SK-N-SH treated with all-trans-retinoic acid at 6 μM for 48 hours (cell line): Measurements from ENCODE around the gene FGF14.

Experiments
- ATAC-seq: fragments of 200-7000 bp; cut with Tn5 transposase; 3 replicates; pipeline ENCODE4 v1.9.1; 2020; ENCODE audit warnings: mild to moderate bottlenecking, moderate library complexity
- CSDC2 ChIP-seq: fragments of 250-450 bp; sonication (Bioruptor Pico); IDR thresholded peaks from 2 replicates; pipeline ENCODE4 v1.5.0; 2020; ENCODE audit warnings: mild to moderate bottlenecking, moderate library complexity
- ESRRG ChIP-seq: fragments of 250-450 bp; sonication (Bioruptor Pico); IDR thresholded peaks from 2 replicates; pipeline ENCODE4 v1.6.1; 2021; ENCODE audit warnings: mild to moderate bottlenecking
- GLIS3 ChIP-seq: fragments of 250-450 bp; sonication (Bioruptor Pico); IDR thresholded peaks from 2 replicates; pipeline ENCODE4 v1.5.0; 2020; ENCODE audit warnings: mild to moderate bottlenecking, moderate library complexity
- ISL1 ChIP-seq: fragments of 250-450 bp; sonication (Bioruptor Pico); IDR thresholded peaks from 2 replicates; pipeline ENCODE4 v2.1.2; 2022; ENCODE audit warnings: mild to moderate bottlenecking, moderate library complexity
- OSR1 ChIP-seq: fragments of 250-450 bp; sonication (Bioruptor Pico); IDR thresholded peaks from 2 replicates; pipeline ENCODE4 v1.8.0; 2022; ENCODE audit warnings: moderate library complexity, mild to moderate bottlenecking, inconsistent platforms
- RARB ChIP-seq: fragments of 250-450 bp; sonication (Bioruptor Pico); IDR thresholded peaks from 2 replicates; pipeline ENCODE4 v1.8.0; 2021; ENCODE audit warnings: mild to moderate bottlenecking, moderate library complexity
- SNAI2 ChIP-seq: fragments of 250-450 bp; sonication (Bioruptor Pico); IDR thresholded peaks from 2 replicates; pipeline ENCODE4 v1.5.0; 2020; ENCODE audit warnings: mild to moderate bottlenecking, moderate library complexity
- TCF4 ChIP-seq: fragments of 250-450 bp; sonication (Bioruptor Pico); IDR thresholded peaks from 2 replicates; pipeline ENCODE4 v1.8.0; 2021; ENCODE audit warnings: mild to moderate bottlenecking, moderate library complexity, borderline replicate concordance
- TOX ChIP-seq: fragments of 250-450 bp; sonication (Bioruptor Pico); IDR thresholded peaks from 2 replicates; pipeline ENCODE4 v1.8.0; 2021; ENCODE audit warnings: mild to moderate bottlenecking, moderate library complexity, borderline replicate concordance
- ZC3H10 ChIP-seq: fragments of 250-450 bp; sonication (Bioruptor Pico); IDR thresholded peaks from 2 replicates; pipeline ENCODE4 v1.5.1; 2021; ENCODE audit warnings: mild to moderate bottlenecking, moderate library complexity
- ZFP3 ChIP-seq: fragments of 250-450 bp; sonication (Bioruptor Pico); IDR thresholded peaks from 2 replicates; pipeline ENCODE4 v1.5.0; 2020; ENCODE audit warnings: mild to moderate bottlenecking, moderate library complexity
- ZFP30 ChIP-seq: fragments of 450-650 bp; formaldehyde crosslinking; IDR thresholded peaks from 2 replicates; pipeline ENCODE4 v1.5.0; 2022; ENCODE audit warnings: mild to moderate bottlenecking, moderate library complexity
- ZNF565 ChIP-seq: fragments of 450-650 bp; formaldehyde crosslinking; conservative IDR thresholded peaks from 2 replicates; pipeline ENCODE4 v1.5.0; 2020; ENCODE audit warnings: low read depth, mild to moderate bottlenecking, moderate library complexity
- ZNF8 ChIP-seq: fragments of 450-650 bp; formaldehyde crosslinking; IDR thresholded peaks from 2 replicates; pipeline ENCODE4 v1.5.0; 2020; ENCODE audit warnings: mild to moderate bottlenecking, moderate library complexity
- TF ChIP-seq, protein P1 (sequence below): fragments of 250-450 bp; sonication (Bioruptor Pico); IDR thresholded peaks from 2 replicates; pipeline ENCODE4 v1.5.0; 2020; ENCODE audit warnings: mild to moderate bottlenecking, moderate library complexity
- TF ChIP-seq, protein P2 (sequence below): fragments of 250-450 bp; sonication (Bioruptor Pico); IDR thresholded peaks from 2 replicates; pipeline ENCODE4 v1.8.0; 2020; ENCODE audit warnings: mild to moderate bottlenecking, moderate library complexity, borderline replicate concordance
- TF ChIP-seq, protein P3 (sequence below): fragments of 250-450 bp; sonication (Bioruptor Pico); IDR thresholded peaks from 2 replicates; pipeline ENCODE4 v1.5.1; 2020; ENCODE audit warnings: low read depth, mild to moderate bottlenecking, moderate library complexity

FGF14 gene

DNA sequence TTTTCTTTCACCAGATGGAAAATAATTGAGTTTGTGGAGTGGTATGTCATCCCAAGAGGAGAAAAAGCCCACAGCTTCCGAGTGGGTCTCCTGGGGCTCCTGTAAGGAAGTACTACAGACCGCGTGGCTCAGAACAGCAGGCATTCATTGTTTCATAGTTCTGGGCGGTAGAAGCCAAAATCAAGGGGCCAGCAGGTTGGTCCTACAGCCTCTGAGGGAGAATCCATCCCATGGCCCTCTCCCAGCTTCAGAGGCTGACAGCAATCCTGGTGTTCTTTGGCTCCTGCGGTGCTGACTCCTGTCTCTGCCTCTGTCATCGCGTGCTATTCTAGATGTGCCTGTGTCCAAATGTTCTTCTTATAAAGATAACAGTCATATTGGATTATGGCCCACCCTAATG, 362.6 kb downstream of the FGF14 start:
- ATAC-seq, result no peak; the same call in 2 of the 3 replicates

DNA sequence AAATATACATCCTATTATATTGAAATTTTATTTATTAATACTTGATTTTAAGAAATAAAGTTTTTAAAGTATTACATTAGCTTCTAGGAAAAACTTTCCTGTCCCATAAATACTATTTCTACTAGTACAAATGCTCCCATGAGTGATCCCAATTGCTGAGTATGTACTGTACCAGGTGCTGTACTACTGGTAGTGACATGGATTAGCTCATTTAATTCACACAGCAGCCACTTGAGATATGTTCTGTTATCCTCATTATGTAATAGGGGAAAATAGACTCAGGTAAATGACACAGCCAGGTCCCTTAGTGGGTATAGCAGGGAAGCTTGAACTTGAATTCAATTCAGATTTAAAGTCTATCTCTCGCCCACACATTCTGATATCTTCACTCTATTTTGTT, 363.1 kb downstream of the FGF14 start:
- ATAC-seq, result no peak
- TF ChIP-seq ESRRG (CRISPR knock-in tag), result no peak
- TF ChIP-seq RARB, result no peak
- TF ChIP-seq, all 23 proteins: peak for 0

More for the DNA sequence above, 362.6 kb downstream of the FGF14 start:
- TF ChIP-seq ISL1 (CRISPR knock-in tag) (peak; percentile 26; the same call in 1 of the 2 replicates), GLIS3 (CRISPR knock-in tag) (no peak), TCF4 (peak; percentile 42; the same call in 1 of the 2 replicates), ZNF8 (peak; percentile 47; the same call in 1 of the 2 replicates)
- TF ChIP-seq, protein P1, sequence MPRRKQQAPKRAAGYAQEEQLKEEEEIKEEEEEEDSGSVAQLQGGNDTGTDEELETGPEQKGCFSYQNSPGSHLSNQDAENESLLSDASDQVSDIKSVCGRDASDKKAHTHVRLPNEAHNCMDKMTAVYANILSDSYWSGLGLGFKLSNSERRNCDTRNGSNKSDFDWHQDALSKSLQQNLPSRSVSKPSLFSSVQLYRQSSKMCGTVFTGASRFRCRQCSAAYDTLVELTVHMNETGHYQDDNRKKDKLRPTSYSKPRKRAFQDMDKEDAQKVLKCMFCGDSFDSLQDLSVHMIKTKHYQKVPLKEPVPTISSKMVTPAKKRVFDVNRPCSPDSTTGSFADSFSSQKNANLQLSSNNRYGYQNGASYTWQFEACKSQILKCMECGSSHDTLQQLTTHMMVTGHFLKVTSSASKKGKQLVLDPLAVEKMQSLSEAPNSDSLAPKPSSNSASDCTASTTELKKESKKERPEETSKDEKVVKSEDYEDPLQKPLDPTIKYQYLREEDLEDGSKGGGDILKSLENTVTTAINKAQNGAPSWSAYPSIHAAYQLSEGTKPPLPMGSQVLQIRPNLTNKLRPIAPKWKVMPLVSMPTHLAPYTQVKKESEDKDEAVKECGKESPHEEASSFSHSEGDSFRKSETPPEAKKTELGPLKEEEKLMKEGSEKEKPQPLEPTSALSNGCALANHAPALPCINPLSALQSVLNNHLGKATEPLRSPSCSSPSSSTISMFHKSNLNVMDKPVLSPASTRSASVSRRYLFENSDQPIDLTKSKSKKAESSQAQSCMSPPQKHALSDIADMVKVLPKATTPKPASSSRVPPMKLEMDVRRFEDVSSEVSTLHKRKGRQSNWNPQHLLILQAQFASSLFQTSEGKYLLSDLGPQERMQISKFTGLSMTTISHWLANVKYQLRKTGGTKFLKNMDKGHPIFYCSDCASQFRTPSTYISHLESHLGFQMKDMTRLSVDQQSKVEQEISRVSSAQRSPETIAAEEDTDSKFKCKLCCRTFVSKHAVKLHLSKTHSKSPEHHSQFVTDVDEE (CRISPR knock-in tag), result no peak

DNA sequence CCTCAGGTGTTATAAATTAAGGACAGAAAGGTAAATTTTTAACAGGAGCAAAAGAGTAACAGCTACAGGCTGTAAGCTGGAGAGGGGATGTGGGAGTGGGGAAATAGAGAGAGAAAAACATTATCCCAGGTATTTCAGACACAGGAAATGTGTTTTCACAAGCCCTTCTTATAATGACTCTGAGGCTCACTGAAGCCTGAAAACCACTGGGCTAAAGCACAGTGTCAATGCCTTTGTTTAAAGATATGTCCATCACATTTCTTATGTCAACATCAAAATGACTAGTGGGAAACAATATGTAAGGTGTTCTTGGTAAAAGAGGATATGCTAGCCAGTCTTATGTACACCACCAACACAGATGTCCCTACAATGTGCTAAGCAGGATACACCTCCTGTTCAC, 365.9 kb downstream of the FGF14 start:
- ATAC-seq, result no peak
- TF ChIP-seq, protein P1 (CRISPR knock-in tag), result no peak
- TF ChIP-seq, protein P2, sequence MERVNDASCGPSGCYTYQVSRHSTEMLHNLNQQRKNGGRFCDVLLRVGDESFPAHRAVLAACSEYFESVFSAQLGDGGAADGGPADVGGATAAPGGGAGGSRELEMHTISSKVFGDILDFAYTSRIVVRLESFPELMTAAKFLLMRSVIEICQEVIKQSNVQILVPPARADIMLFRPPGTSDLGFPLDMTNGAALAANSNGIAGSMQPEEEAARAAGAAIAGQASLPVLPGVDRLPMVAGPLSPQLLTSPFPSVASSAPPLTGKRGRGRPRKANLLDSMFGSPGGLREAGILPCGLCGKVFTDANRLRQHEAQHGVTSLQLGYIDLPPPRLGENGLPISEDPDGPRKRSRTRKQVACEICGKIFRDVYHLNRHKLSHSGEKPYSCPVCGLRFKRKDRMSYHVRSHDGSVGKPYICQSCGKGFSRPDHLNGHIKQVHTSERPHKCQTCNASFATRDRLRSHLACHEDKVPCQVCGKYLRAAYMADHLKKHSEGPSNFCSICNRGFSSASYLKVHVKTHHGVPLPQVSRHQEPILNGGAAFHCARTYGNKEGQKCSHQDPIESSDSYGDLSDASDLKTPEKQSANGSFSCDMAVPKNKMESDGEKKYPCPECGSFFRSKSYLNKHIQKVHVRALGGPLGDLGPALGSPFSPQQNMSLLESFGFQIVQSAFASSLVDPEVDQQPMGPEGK (CRISPR knock-in tag), result no peak
- TF ChIP-seq TOX (CRISPR knock-in tag), result no peak
- TF ChIP-seq TCF4, result no peak
- no peak for TF ChIP-seq GLIS3 (CRISPR knock-in tag)
- TF ChIP-seq RARB, result no peak
- TF ChIP-seq SNAI2, result no peak
- no peak for TF ChIP-seq ZFP30 (CRISPR knock-in tag)

DNA sequence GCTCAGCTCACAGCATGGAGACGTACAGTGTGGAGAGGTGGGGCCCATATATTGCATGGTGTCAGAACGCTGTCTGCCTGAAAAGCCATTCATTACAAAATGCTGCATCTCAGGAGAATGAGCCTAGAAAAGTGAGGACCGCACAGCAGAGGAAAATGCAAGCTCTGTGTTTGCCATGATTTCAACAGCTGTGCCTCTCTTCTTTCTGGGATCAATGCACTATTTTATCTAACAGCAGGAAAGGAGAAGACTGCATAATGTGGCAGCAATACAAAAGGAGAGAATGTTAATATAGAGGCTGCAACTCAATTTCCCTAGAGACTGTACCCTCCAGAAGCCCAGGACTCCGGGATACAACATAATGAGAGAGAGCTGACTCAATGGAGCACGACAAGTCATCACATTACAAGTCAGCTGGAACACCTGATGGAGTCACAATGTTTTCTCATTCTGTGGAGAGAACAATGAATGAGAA, 368.0 kb downstream of the FGF14 start:
- TF ChIP-seq, protein P1 (CRISPR knock-in tag), result no peak
- no peak for TF ChIP-seq RARB
- TF ChIP-seq TOX (CRISPR knock-in tag), result no peak
- no peak for TF ChIP-seq ZNF565 (CRISPR knock-in tag)
- no peak for TF ChIP-seq ZFP3 (CRISPR knock-in tag)
- TF ChIP-seq CSDC2 (CRISPR knock-in tag), result no peak
- no peak for TF ChIP-seq ZC3H10 (CRISPR knock-in tag)
- TF ChIP-seq OSR1 (CRISPR knock-in tag), result no peak
- TF ChIP-seq ESRRG (CRISPR knock-in tag), result no peak
- TF ChIP-seq, protein P3, sequence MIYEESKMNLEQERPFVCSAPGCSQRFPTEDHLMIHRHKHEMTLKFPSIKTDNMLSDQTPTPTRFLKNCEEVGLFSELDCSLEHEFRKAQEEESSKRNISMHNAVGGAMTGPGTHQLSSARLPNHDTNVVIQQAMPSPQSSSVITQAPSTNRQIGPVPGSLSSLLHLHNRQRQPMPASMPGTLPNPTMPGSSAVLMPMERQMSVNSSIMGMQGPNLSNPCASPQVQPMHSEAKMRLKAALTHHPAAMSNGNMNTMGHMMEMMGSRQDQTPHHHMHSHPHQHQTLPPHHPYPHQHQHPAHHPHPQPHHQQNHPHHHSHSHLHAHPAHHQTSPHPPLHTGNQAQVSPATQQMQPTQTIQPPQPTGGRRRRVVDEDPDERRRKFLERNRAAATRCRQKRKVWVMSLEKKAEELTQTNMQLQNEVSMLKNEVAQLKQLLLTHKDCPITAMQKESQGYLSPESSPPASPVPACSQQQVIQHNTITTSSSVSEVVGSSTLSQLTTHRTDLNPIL (CRISPR knock-in tag), result no peak
- no peak for TF ChIP-seq GLIS3 (CRISPR knock-in tag)
- no peak for TF ChIP-seq ZNF8

More for the DNA sequence above, 368.0 kb downstream of the FGF14 start:
- ATAC-seq, result no peak
